Colonic mucosa (tissue), 4 donors: ENCODE measurements around the gene ASTL. TPM values are rescaled to one million over a fixed set of nuclear protein-coding genes. Genes with fewer than 3 reads are reported as not detected.
A peak's percentile ranks its signal among the peaks of the same experiment; 100 is the strongest.

Source experiments
- DNase-seq: peaks from one replicate; pipeline ENCODE4 v3.0.0-alpha.2; 2020
- H3K27ac ChIP-seq: fragments of 200-600 bp; one replicate; pipeline ENCODE4 v1.8.0; 2021
- H3K27me3 ChIP-seq: fragments of 200-600 bp; one replicate; pipeline ENCODE4 v1.8.0; 2021
- H3K36me3 ChIP-seq: fragments of 200-600 bp; one replicate; pipeline ENCODE4 v1.8.0; 2021
- H3K4me1 ChIP-seq: fragments of 200-600 bp; one replicate; pipeline ENCODE4 v1.8.0; 2021; ENCODE audit warnings: mild to moderate bottlenecking
- H3K4me3 ChIP-seq: fragments of 200-600 bp; one replicate; pipeline ENCODE4 v1.8.0; 2021
- H3K9ac ChIP-seq, 2 donors: one replicate each; pipeline ENCODE4 v1.7.0; 2013; ENCODE audit warnings: control low read depth in 2 of 2, low read depth in 2 of 2, low read length in 2 of 2
- H3K9me3 ChIP-seq: fragments of 200-600 bp; one replicate; pipeline ENCODE4 v1.8.0; 2021
- CTCF ChIP-seq: fragments of 200-600 bp; IDR thresholded peaks from one replicate; pipeline ENCODE4 v1.8.0; 2022; ENCODE audit warnings: antibody characterized with exemption, mild to moderate bottlenecking
- intact Hi-C: fragments of 100-400 bp; cut with DNase I; formaldehyde crosslinking; loops from one replicate; pipeline ENCODE4 v1.14.1; 2022
- total RNA-seq, 2 donors: library from RNA; stranded (reverse); fragmentation: NEBNext Ultra II Directional in 1 of 2; extraction: Animal tissue kit (Norgen Biotek cat#: 25700) in 1 of 2; gene quantifications; one replicate each; pipeline ENCODE4 v1.2.1, GENCODE V29; 2021
- donor health status: healthy.
- donor health status: DM: no; HTN: no; CAD: no.
- donor health status: DM: no; HTN: no; CAD: no.

The ASTL gene
- total RNA-seq, 2 donors from 2014 or later: 0.82 TPM; not detected in 1

GRCh38 chr2:96095116-96095636, 43.1 kb downstream of the ASTL start:
- no peak for DNase-seq
- Histone ChIP-seq H3K36me3 (no peaks in the 10 kb centered on the region), H3K9me3 (no peaks in the 10 kb centered on the region), H3K27me3 (no peaks in the 10 kb centered on the region), H3K4me1 (peaks cover 7% of the 10 kb centered on the region), H3K27ac (no peak overlapping the region), H3K9ac (no peak overlapping the region), H3K4me3 (no peak overlapping the region)
- intact Hi-C loops: no loop called here
- TF ChIP-seq CTCF: no peak

GRCh38 chr2:96093528-96093927, 44.8 kb downstream of the ASTL start:
- H3K4me1 ChIP-seq: peaks cover 7% of the 10 kb centered on the region
- intact Hi-C loops: no loop called here
- no peaks in the 10 kb centered on the region for H3K36me3 ChIP-seq
- TF ChIP-seq CTCF: no peak
- H3K9me3 ChIP-seq: no peaks in the 10 kb centered on the region
- no peaks in the 10 kb centered on the region for H3K27me3 ChIP-seq
- H3K9ac ChIP-seq: no peak overlapping the region
- no peak overlapping the region for H3K4me3 ChIP-seq
- DNase-seq: peak; percentile 15
- no peak overlapping the region for H3K27ac ChIP-seq

- H3K9me3 ChIP-seq: no peaks in the 10 kb centered on the region
- intact Hi-C loops: no loop called here
- peak; percentile 10 for DNase-seq
- H3K4me3 ChIP-seq: no peak overlapping the region
- no peaks in the 10 kb centered on the region for H3K36me3 ChIP-seq
- H3K27me3 ChIP-seq: no peaks in the 10 kb centered on the region
- H3K9ac ChIP-seq: no peak overlapping the region
- peaks cover 7% of the 10 kb centered on the region for H3K4me1 ChIP-seq
- H3K27ac ChIP-seq: no peak overlapping the region
- TF ChIP-seq CTCF: no peak
These were observed 45.4 kb downstream of the ASTL start for GRCh38 chr2:96092951-96093350.

GRCh38 chr2:96092573-96092877, 45.8 kb downstream of the ASTL start:
- no peak for TF ChIP-seq CTCF
- H3K9me3 ChIP-seq: no peaks in the 10 kb centered on the region
- no peak overlapping the region for H3K9ac ChIP-seq
- intact Hi-C loops: no loop called here
- peak; percentile 17 for DNase-seq
- no peak overlapping the region for H3K27ac ChIP-seq
- H3K4me3 ChIP-seq: no peak overlapping the region
- no peaks in the 10 kb centered on the region for H3K27me3 ChIP-seq
- no peaks in the 10 kb centered on the region for H3K36me3 ChIP-seq
- peaks cover 7% of the 10 kb centered on the region for H3K4me1 ChIP-seq

GRCh38 chr2:96091711-96092572, 46.4 kb downstream of the ASTL start:
- DNase-seq: peak; percentile 67
- H3K27me3 ChIP-seq: no peaks in the 10 kb centered on the region
- no peak overlapping the region for H3K27ac ChIP-seq
- H3K4me3 ChIP-seq: no peak overlapping the region
- TF ChIP-seq CTCF: no peak
- no peaks in the 10 kb centered on the region for H3K9me3 ChIP-seq
- H3K4me1 ChIP-seq: peaks cover 7% of the 10 kb centered on the region
- intact Hi-C loops: no loop called here
- H3K9ac ChIP-seq: peak overlapping the region; percentile 24 to 47
- H3K36me3 ChIP-seq: no peaks in the 10 kb centered on the region
